Measurements from ENCODE around the gene LIPF. TPM values are rescaled to one million over a fixed set of nuclear protein-coding genes. Genes with fewer than 3 reads are reported as not detected.
A peak's percentile ranks its signal among the peaks of the same experiment; 100 is the strongest.

Gene LIPF
- total RNA-seq, 1 experiment from 2014 or later = not detected

- peak; percentile 8 for TF ChIP-seq ZBTB33 (IDR thresholded peaks at IDR 0.05; ENCODE audit: extremely low read depth, insufficient replicate concordance, low read length)
Measured at GRCh38 chr10:88702848-88703597, 38.8 kb downstream of the LIPF start (continued).

GRCh38 chr10:88705958-88706357, 41.7 kb downstream of the LIPF start, which contains the start of gene LIPK:
LIPK (plus strand) TSS chr10:88706249; CDS start chr10:88724544, 18,295 bp downstream.
- Histone ChIP-seq H3K4me2 (ENCODE audit: low read length) (peak within 1 kb of the TSS; percentile 66; the same call in 1 of the 2 replicates), H3K79me2 (ENCODE audit: insufficient read depth, low read length) (no peaks in the 10 kb centered on the region), H3K4me3 (replicated peaks in 1 of 2; ENCODE audit: low read depth in 1 of 2, low read length in 2 of 2) (no peak within 1 kb of the TSS), H3K27me3 (ENCODE audit: insufficient read depth, low read length) (no peaks in the 10 kb centered on the region), H3K9me3 (ENCODE audit: control insufficient read depth in 1 of 2, insufficient read depth in 1 of 2, low read depth in 1 of 2, low read length in 2 of 2) (no peaks in the 10 kb centered on the region), H3K9ac (ENCODE audit: low read length) (no peak within 1 kb of the TSS), H4K20me1 (ENCODE audit: insufficient read depth) (no peaks in the 10 kb centered on the region), H3K27ac (ENCODE audit: low read depth, low read length) (no peak within 1 kb of the TSS), H3K9me2 (ENCODE audit: insufficient read depth) (no peaks in the 10 kb centered on the region), H2AFZ (ENCODE audit: low read depth, low read length, poor library complexity, severe bottlenecking) (peak within 1 kb of the TSS; percentile 20), H3K4me1 (ENCODE audit: control insufficient read depth in 1 of 2, insufficient read depth in 2 of 2, low read length in 2 of 2) (peaks cover 29 to 44% of the 10 kb centered on the region in 2 experiments), H3K36me3 (ENCODE audit: control insufficient read depth in 1 of 2, insufficient read depth in 2 of 2, low read length in 2 of 2) (no peaks in the 10 kb centered on the region)
- intact Hi-C loops (cut with micrococcal nuclease) = no loop called here
- CTCF ChIA-PET = no interaction called here
- ATAC-seq = no peak
- no TSS peak for BruUV-seq (replicated peaks)
- TF ChIP-seq CEBPB (IDR thresholded peaks at IDR 0.05; ENCODE audit: low read depth) (peak; percentile 56; the same call in 1 of the 2 replicates), REST (IDR thresholded peaks at IDR 0.05; ENCODE audit: low read depth) (no peak)
- RAD21 ChIA-PET (ENCODE audit: low non-redundant PET in 1 of 2, low total read pairs in 2 of 2, uncharacterized antibody in 2 of 2, unreplicated experiment in 2 of 2) = no interaction called here
- no peak for DNase-seq (ENCODE audit: low read depth, low spot score)
- POLR2A ChIA-PET = no interaction called here

All from HCT116 (cell line).